HepG2 (cell line): Measurements from ENCODE around the gene SULT1B1. TPM values are rescaled to one million over a fixed set of nuclear protein-coding genes. Genes with fewer than 3 reads are reported as not detected.

Experiments
- ATAC-seq: fragments of 200-7000 bp; cut with Tn5 transposase; 3 replicates; pipeline ENCODE4 v1.9.1; 2020; ENCODE audit warnings: mild to moderate bottlenecking, moderate library complexity
- BruUV-seq: library from RNA; stranded (reverse); fragments of 400-500 nt; replicated peaks from 2 replicates; lab custom pipeline; 2021; lab: Mats Ljungman, UMichigan
- CTCF ChIA-PET: fragments of 300-600 bp; formaldehyde crosslinking; extraction: SDS; loops from one replicate; lab custom pipeline; 2021; ENCODE audit warnings: low total read pairs, inconsistent platforms, low intra/inter-chr PET ratio; lab: Yijun Ruan, JAX
- POLR2A ChIA-PET: fragments of 350-600 bp; sonication (Branson Sonifier 250); formaldehyde crosslinking; loops from one replicate; lab custom pipeline; 2020; ENCODE audit warnings: antibody characterized with exemption, inconsistent platforms; lab: Yijun Ruan, JAX
- DNase-seq: peaks from one replicate; pipeline ENCODE4 v3.0.0-alpha.2; 2015; ENCODE audit warnings: low spot score
- FAIRE-seq: peaks from 3 replicates; lab custom pipeline; 2011; peaks lifted over from hg19 to GRCh38; lab: Jason Lieb, UNC
- H2AFZ ChIP-seq: one replicate; pipeline ENCODE4 v1.6.1; 2011; ENCODE audit warnings: low read length, inconsistent platforms
- H3K27ac ChIP-seq: fragments of 300-600 bp; 3 replicates; pipeline ENCODE4 v1.8.0; 2011; ENCODE audit warnings: mixed run types, mild to moderate bottlenecking, mixed read lengths, low read length, inconsistent platforms; ENCODE audit not compliant: insufficient read depth; ENCODE audit errors: extremely low read length
- H3K27me3 ChIP-seq, 2 experiments: fragments of 200-600 bp in 1 of 2; 2 replicates in 1 of 2; 3 replicates in 1 of 2; pipeline versions ENCODE4 v1.6.0 to v1.8.0; 2011; ENCODE audit warnings: low read length in 2 of 2, mild to moderate bottlenecking in 2 of 2, moderate library complexity in 2 of 2, inconsistent platforms in 1 of 2; ENCODE audit not compliant: insufficient read depth in 2 of 2, control insufficient read depth in 1 of 2
- H3K36me3 ChIP-seq, 2 experiments: fragments of 200-600 bp in 1 of 2; replicated peaks in 1 of 2; 2 replicates in 1 of 2; 3 replicates in 1 of 2; pipeline versions ENCODE4 v1.5.1 to v1.8.0; 2011; ENCODE audit warnings: low read length in 2 of 2, inconsistent platforms in 1 of 2; ENCODE audit not compliant: insufficient read depth in 2 of 2, control insufficient read depth in 1 of 2
- H3K4me1 ChIP-seq: 2 replicates; pipeline ENCODE4 v1.5.1; 2012; ENCODE audit warnings: low read length, inconsistent platforms; ENCODE audit not compliant: insufficient read depth
- H3K4me2 ChIP-seq: 2 replicates; pipeline ENCODE4 v1.6.0; 2011; ENCODE audit warnings: low read depth, low read length, inconsistent platforms
- H3K4me3 ChIP-seq, 3 experiments: fragments of 200-600 bp in 1 of 3; sonication (generic), shearing (Covaris generic) in 1 of 3; replicated peaks in 1 of 3; 2 replicates each; pipeline ENCODE4 v1.5.1; 2011 to 2016; ENCODE audit warnings: low read length in 3 of 3, inconsistent platforms in 2 of 3, low read depth in 2 of 3, mild to moderate bottlenecking in 2 of 3, control low read depth in 1 of 3, mixed read lengths in 1 of 3; ENCODE audit not compliant: insufficient read depth in 1 of 3
- H3K79me2 ChIP-seq: one replicate; pipeline ENCODE4 v1.6.1; 2011; ENCODE audit warnings: low read length, inconsistent platforms; ENCODE audit not compliant: insufficient read depth
- H3K9ac ChIP-seq: 2 replicates; pipeline ENCODE4 v1.6.0; 2011; ENCODE audit warnings: mild to moderate bottlenecking, low read depth, low read length, inconsistent platforms; ENCODE audit not compliant: insufficient read depth
- H3K9me3 ChIP-seq: 2 replicates; pipeline ENCODE4 v1.5.1; 2012; ENCODE audit warnings: mild to moderate bottlenecking, low read length
- H4K20me1 ChIP-seq: 2 replicates; pipeline ENCODE4 v1.6.0; 2011; ENCODE audit warnings: inconsistent platforms, mild to moderate bottlenecking, low read length, moderate library complexity; ENCODE audit not compliant: insufficient read depth
- ESRRA ChIP-seq: sonication (generic); formaldehyde crosslinking; IDR thresholded peaks from 2 replicates; pipeline ENCODE4 v1.5.1; 2020; ENCODE audit warnings: mild to moderate bottlenecking, low read depth, missing genetic modification reagents
- HOXA9 ChIP-seq: sonication (generic); formaldehyde crosslinking; IDR thresholded peaks from 2 replicates; pipeline ENCODE4 v1.8.1; 2022; ENCODE audit warnings: missing genetic modification reagents, mild to moderate bottlenecking, moderate library complexity, borderline replicate concordance
- KAT7 ChIP-seq: IDR thresholded peaks from 2 replicates; pipeline ENCODE4 v1.6.1; 2018; ENCODE audit warnings: borderline replicate concordance, missing compliant biosample characterization
- LCORL ChIP-seq, 2 experiments: fragments of 450-650 bp in 1 of 2; sonication (generic) in 1 of 2; formaldehyde crosslinking in 1 of 2; IDR thresholded peaks; 2 replicates each; pipeline versions ENCODE4 v1.5.0 to v1.6.1; 2017 to 2020; ENCODE audit warnings: antibody characterized with exemption in 1 of 2, missing genetic modification reagents in 1 of 2
- SRSF1 ChIP-seq: fragments of 200-400 bp; formaldehyde crosslinking; optimal IDR thresholded peaks from 2 replicates; pipeline ENCODE3; 2017; ENCODE audit warnings: mild to moderate bottlenecking, low read depth, low read length, moderate library complexity
- ZNF432 ChIP-seq: sonication (generic); formaldehyde crosslinking; IDR thresholded peaks from 2 replicates; pipeline ENCODE4 v1.5.0; 2020; ENCODE audit warnings: missing genetic modification reagents, mild to moderate bottlenecking, borderline replicate concordance
- ZNF674 ChIP-seq: sonication (generic); formaldehyde crosslinking; IDR thresholded peaks from 2 replicates; pipeline ENCODE4 v1.5.0; 2020; ENCODE audit warnings: low read depth, mild to moderate bottlenecking, missing genetic modification reagents
- WGBS: methylation state at CpG from one replicate; pipeline ENCODE4 v1.1.6; 2017; ENCODE audit warnings: low lambda C conversion rate; 5-methylcytosine and 5-hydroxymethylcytosine counted together
- in situ Hi-C: cut with HindIII; loops from 2 replicates; pipeline ENCODE4 v1.10.0; 2017; ENCODE audit warnings: low pct_unique_long_range_greater_than_20kb; ENCODE audit not compliant: extremely low pct_ligation_motif_present
- intact Hi-C: fragments of 100-400 bp; cut with micrococcal nuclease; formaldehyde crosslinking; loops from one replicate; pipeline ENCODE4 v1.10.0; 2022; ENCODE audit not compliant: unreplicated experiment
- polyA plus RNA-seq, 8 experiments: library from polyadenylated mRNA; depleted of rRNA in 3 of 8; stranded (reverse) in 7 of 8; unstranded in 1 of 8; fragments of >200 nt; fragmentation: Illumina TruSeq in 4 of 8; extraction: Trizol in 4 of 8; gene quantifications; 2 replicates each; pipeline versions ENCODE4 v1.2.1 to v1.2.3, GENCODE V29; 2011 to 2016; ENCODE audit warnings: low read depth in 4 of 8, missing spikeins in 1 of 8, mixed read lengths in 1 of 8; ENCODE audit not compliant: insufficient read depth in 1 of 8
- total RNA-seq, 5 experiments: library from RNA; depleted of rRNA; stranded (reverse); fragments of >200 nt; fragmentation: Illumina TruSeq; extraction: Trizol; gene quantifications; 2 replicates each; pipeline ENCODE4 v1.2.3, GENCODE V29; 2016; ENCODE audit warnings: low read depth in 1 of 5
- TF ChIP-seq, protein P1 (sequence below), 2 experiments: sonication (generic) in 1 of 2; formaldehyde crosslinking in 1 of 2; IDR thresholded peaks; 2 replicates each; pipeline versions ENCODE4 v1.5.1 to v1.6.1; 2011 to 2020; ENCODE audit warnings: borderline replicate concordance in 1 of 2, low read depth in 1 of 2, low read length in 1 of 2, mild to moderate bottlenecking in 1 of 2, missing genetic modification reagents in 1 of 2, moderate library complexity in 1 of 2
- TF ChIP-seq, protein P2 (sequence below): fragments of 450-650 bp; IDR thresholded peaks from 2 replicates; pipeline ENCODE4 v1.6.1; 2016
- TF ChIP-seq, protein P3 (sequence below): sonication (generic); formaldehyde crosslinking; IDR thresholded peaks from 2 replicates; pipeline ENCODE4 v1.9.0; 2021; ENCODE audit warnings: missing genetic modification reagents, borderline replicate concordance

Gene SULT1B1
- total and polyA plus RNA-seq, 2 of the 13 experiments (the other 11 are each of a cell fraction or from before 2014, with no cell fraction given) = 0.20 to 0.25 TPM

DNA sequence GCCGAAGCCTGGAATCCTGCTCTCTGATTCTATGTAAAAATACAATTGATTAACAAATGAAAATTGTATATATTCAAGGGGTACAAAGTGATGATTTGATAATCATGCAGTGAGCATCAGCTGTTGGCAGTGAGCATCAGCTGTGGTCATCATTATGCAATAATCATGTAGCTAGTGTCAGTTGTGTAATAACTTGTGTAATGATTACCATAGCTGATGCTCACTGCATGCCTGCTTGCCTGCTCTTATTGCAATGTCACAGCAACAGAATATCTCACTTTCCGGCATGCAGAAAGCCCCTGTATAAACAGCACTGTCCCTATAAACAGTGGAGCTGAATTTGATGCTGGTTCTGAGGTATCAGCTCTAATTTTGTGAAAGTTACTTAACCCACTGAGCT is 46.8 kb downstream of the SULT1B1 start (continued):
- TF ChIP-seq, protein P1, sequence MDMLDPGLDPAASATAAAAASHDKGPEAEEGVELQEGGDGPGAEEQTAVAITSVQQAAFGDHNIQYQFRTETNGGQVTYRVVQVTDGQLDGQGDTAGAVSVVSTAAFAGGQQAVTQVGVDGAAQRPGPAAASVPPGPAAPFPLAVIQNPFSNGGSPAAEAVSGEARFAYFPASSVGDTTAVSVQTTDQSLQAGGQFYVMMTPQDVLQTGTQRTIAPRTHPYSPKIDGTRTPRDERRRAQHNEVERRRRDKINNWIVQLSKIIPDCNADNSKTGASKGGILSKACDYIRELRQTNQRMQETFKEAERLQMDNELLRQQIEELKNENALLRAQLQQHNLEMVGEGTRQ (IDR thresholded peaks at IDR 0.05; ENCODE audit: low read depth, low read length) = no peak
- TF ChIP-seq, protein P1 (CRISPR knock-in tag; IDR thresholded peaks at IDR 0.05; ENCODE audit: borderline replicate concordance) = no peak
- TF ChIP-seq ESRRA (CRISPR knock-in tag) (no peak), HOXA9 (CRISPR knock-in tag) (no peak), ZNF674 (no peak), LCORL (IDR thresholded peaks at IDR 0.05) (no peak), LCORL (CRISPR knock-in tag; IDR thresholded peaks at IDR 0.05) (no peak), ZNF432 (no peak)
- TF ChIP-seq, protein P2, sequence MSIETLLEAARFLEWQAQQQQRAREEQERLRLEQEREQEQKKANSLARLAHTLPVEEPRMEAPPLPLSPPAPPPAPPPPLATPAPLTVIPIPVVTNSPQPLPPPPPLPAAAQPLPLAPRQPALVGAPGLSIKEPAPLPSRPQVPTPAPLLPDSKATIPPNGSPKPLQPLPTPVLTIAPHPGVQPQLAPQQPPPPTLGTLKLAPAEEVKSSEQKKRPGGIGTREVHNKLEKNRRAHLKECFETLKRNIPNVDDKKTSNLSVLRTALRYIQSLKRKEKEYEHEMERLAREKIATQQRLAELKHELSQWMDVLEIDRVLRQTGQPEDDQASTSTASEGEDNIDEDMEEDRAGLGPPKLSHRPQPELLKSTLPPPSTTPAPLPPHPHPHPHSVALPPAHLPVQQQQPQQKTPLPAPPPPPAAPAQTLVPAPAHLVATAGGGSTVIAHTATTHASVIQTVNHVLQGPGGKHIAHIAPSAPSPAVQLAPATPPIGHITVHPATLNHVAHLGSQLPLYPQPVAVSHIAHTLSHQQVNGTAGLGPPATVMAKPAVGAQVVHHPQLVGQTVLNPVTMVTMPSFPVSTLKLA = no peak

DNA sequence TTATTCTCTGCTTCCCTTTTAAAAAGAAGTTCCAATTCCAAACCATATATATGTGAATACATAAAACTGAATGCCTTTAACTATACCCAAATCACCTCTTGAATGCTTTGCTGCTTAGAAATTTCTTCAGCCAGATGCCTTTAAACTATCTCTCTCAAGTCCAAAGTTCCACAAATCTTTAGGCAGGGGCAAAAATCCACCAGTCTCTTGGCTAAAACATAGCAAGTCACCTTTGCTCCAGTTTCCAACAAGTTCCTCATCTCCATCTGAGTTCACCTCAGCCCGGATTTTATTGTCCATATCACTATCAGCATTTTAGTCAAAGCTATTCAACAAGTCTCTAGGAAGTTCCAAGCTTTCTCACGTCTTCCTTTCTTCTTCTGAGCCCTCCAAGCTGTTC is 49.8 kb downstream of the SULT1B1 start:
- no peak for ATAC-seq
- FAIRE-seq = no peak
- DNase-seq = no peak
- Histone ChIP-seq H3K27ac (no peak overlapping the region), H3K9ac (no peak overlapping the region), H3K27me3 (no peaks in the 10 kb centered on the region), H3K4me2 (no peak overlapping the region), H3K4me3 (no peak overlapping the region), H2AFZ (no peak overlapping the region), H3K4me1 (peaks cover 10% of the 10 kb centered on the region), H3K9me3 (peaks cover 21% of the 10 kb centered on the region), H3K36me3 (no peaks in the 10 kb centered on the region), H3K79me2 (no peaks in the 10 kb centered on the region), H4K20me1 (no peaks in the 10 kb centered on the region)
- intact Hi-C loops = no loop called here
- POLR2A ChIA-PET = no interaction called here
- in situ Hi-C loops = no loop called here
- no peak for TF ChIP-seq SRSF1
- TF ChIP-seq, protein P3, sequence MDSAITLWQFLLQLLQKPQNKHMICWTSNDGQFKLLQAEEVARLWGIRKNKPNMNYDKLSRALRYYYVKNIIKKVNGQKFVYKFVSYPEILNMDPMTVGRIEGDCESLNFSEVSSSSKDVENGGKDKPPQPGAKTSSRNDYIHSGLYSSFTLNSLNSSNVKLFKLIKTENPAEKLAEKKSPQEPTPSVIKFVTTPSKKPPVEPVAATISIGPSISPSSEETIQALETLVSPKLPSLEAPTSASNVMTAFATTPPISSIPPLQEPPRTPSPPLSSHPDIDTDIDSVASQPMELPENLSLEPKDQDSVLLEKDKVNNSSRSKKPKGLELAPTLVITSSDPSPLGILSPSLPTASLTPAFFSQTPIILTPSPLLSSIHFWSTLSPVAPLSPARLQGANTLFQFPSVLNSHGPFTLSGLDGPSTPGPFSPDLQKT (CRISPR knock-in tag) = no peak
- no peak for TF ChIP-seq KAT7
- WGBS = 27% methylated on average over 2 of the region's 2 CpGs
- CTCF ChIA-PET = no interaction called here
- BruUV-seq = no TSS peak
